ENCODE data around the gene MRPL51. TPM values are rescaled to one million over a fixed set of nuclear protein-coding genes. Genes with fewer than 3 reads are reported as not detected.

The MRPL51 gene
- polyA plus RNA-seq, 1 experiment: 53.4 TPM

DNA sequence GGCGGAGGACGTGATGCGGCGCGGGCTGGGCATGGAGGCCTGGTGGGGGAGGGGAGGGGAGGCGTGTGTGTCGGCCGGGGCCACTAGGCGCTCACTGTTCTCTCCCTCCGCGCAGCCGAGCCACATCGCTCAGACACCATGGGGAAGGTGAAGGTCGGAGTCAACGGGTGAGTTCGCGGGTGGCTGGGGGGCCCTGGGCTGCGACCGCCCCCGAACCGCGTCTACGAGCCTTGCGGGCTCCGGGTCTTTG lies 41.6 kb upstream of the MRPL51 start:
- ChIA-PET POLR2A (interaction anchor here (0.6 to 1.8 kb wide), 8 partner anchors 10 to 209 kb away, joined by 4 to 29 read pairs (median 12); partner anchors contain the start of genes MRPL51 and ZNF384), CTCF (interaction anchor here (0.5 to 8.6 kb wide), 4 partner anchors 18 to 212 kb away, joined by 3 to 157 read pairs (median 6); partner anchors contain the start of gene IFFO1)
- H3K4me3 ChIP-seq (ENCODE audit: low read depth, low read length): peak overlapping the region; percentile 88
- no peaks in the 10 kb centered on the region for H3K27me3 ChIP-seq (ENCODE audit: control insufficient read depth, insufficient read depth, low read length)
- DNase-seq (ENCODE audit: low read depth): no peak
- TF ChIP-seq CTCF (IDR thresholded peaks at IDR 0.05; ENCODE audit: insufficient read depth, low read depth, low read length): no peak
- peaks cover 44% of the 10 kb centered on the region for H3K36me3 ChIP-seq (ENCODE audit: control insufficient read depth, insufficient read depth, low read length)

- POLR2A ChIA-PET: interaction anchor here (0.5 to 1.2 kb wide), 26 partner anchors 10 to 1502 kb away, joined by 3 to 30 read pairs (median 8); partner anchors contain the start of genes MRPL51, TNFRSF1A, TPI1 and VAMP1
- H3K36me3 ChIP-seq (ENCODE audit: control insufficient read depth, insufficient read depth, low read length): peaks cover 49% of the 10 kb centered on the region
- H3K27me3 ChIP-seq (ENCODE audit: control insufficient read depth, insufficient read depth, low read length): no peaks in the 10 kb centered on the region
- no peak for TF ChIP-seq CTCF (IDR thresholded peaks at IDR 0.05; ENCODE audit: insufficient read depth, low read depth, low read length)
- DNase-seq (ENCODE audit: low read depth): peak; percentile 77
- peak within 1 kb of the TSS; percentile 88 for H3K4me3 ChIP-seq (ENCODE audit: low read depth, low read length)
- CTCF ChIA-PET: interaction anchor here (0.5 to 8.6 kb wide), 3 partner anchors 19 to 211 kb away, joined by 3 to 157 read pairs (median 4); partner anchors contain the start of gene IFFO1
Observed at GRCh38 chr12:6533923-6534694, 41.0 kb upstream of the MRPL51 start, which contains the start of gene GAPDH. Gene GAPDH, plus strand, starts transcription at chr12:6534517. Its CDS starts 316 bp downstream, at chr12:6534833.

DNA sequence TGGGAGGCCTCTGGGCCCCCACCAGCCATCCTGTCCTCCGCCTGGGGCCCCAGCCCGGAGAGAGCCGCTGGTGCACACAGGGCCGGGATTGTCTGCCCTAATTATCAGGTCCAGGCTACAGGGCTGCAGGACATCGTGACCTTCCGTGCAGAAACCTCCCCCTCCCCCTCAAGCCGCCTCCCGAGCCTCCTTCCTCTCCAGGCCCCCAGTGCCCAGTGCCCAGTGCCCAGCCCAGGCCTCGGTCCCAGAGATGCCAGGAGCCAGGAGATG lies 40.5 kb upstream of the MRPL51 start:
- no peak for DNase-seq (ENCODE audit: low read depth)
- Histone ChIP-seq H3K4me3 (ENCODE audit: low read depth, low read length) (peak overlapping the region; percentile 88), H3K36me3 (ENCODE audit: control insufficient read depth, insufficient read depth, low read length) (peaks cover 47% of the 10 kb centered on the region), H3K27me3 (ENCODE audit: control insufficient read depth, insufficient read depth, low read length) (no peaks in the 10 kb centered on the region)
- TF ChIP-seq CTCF (IDR thresholded peaks at IDR 0.05; ENCODE audit: insufficient read depth, low read depth, low read length): no peak
- ChIA-PET CTCF (interaction anchor here (8.6 kb wide), 1 partner anchor 19 kb away, joined by 157 read pairs; the partner anchor contains the start of gene IFFO1), POLR2A (interaction anchor here (0.5 to 2.0 kb wide), 21 partner anchors 15 to 400 kb away, joined by 3 to 30 read pairs (median 10); partner anchors contain the start of genes MRPL51, TNFRSF1A, VAMP1 and ZNF384)

DNA sequence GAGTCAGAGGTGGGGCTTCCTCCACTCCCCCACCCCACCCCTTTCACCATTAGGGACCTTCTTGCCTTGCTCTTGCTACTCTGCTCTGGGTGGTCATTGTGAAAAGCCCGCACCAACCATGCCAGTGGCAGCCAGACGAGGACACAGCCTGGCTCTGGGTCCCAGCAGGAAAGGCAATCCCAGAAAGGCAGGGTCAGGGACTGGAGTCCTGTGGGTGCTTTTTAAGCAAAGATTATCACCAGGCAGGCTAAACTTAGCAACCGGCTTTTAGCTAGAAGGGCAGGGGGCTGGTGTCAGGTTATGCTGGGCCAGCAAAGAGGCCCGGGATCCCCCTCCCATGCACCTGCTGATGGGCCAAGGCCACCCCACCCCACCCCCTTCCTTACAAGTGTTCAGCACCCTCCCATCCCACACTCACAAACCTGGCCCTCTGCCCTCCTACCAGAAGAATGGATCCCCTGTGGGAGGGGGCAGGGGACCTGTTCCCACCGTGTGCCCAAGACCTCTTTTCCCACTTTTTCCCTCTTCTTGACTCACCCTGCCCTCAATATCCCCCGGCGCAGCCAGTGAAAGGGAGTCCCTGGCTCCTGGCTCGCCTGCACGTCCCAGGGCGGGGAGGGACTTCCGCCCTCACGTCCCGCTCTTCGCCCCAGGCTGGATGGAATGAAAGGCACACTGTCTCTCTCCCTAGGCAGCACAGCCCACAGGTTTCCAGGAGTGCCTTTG lies 40.0 kb upstream of the MRPL51 start:
- DNase-seq (ENCODE audit: low read depth): no peak
- peaks cover 43% of the 10 kb centered on the region for H3K36me3 ChIP-seq (ENCODE audit: control insufficient read depth, insufficient read depth, low read length)

More for the DNA sequence above, 40.0 kb upstream of the MRPL51 start:
- Histone ChIP-seq H3K4me3 (ENCODE audit: low read depth, low read length) (peak overlapping the region; percentile 88), H3K27me3 (ENCODE audit: control insufficient read depth, insufficient read depth, low read length) (no peaks in the 10 kb centered on the region)
- POLR2A ChIA-PET: interaction anchor here (1.0 to 2.0 kb wide), 3 partner anchors 16 to 156 kb away, joined by 4 to 12 read pairs (median 7); partner anchors contain the start of gene ZNF384
- no peak for TF ChIP-seq CTCF (IDR thresholded peaks at IDR 0.05; ENCODE audit: insufficient read depth, low read depth, low read length)
- CTCF ChIA-PET: interaction anchor here (0.7 to 1.0 kb wide), 5 partner anchors 9 to 307 kb away, joined by 3 to 4 read pairs (median 3); no protein-coding TSS in a partner anchor
